H1 (cell line): ENCODE measurements around the gene CCIN. TPM values are rescaled to one million over a fixed set of nuclear protein-coding genes. Genes with fewer than 3 reads are reported as not detected.
A peak's percentile ranks its signal among the peaks of the same experiment; 100 is the strongest.

Experiments used
- CTCF ChIA-PET: fragments of 300-600 bp; sonication (Branson Sonifier 250); formaldehyde crosslinking; loops from one replicate; lab custom pipeline; 2021; ENCODE audit not compliant: partially characterized antibody; lab: Charles Lee
- POLR2A ChIA-PET: fragments of 300-600 bp; sonication (Branson Sonifier 250); formaldehyde crosslinking; loops from one replicate; lab custom pipeline; 2021; ENCODE audit warnings: inconsistent platforms; ENCODE audit not compliant: partially characterized antibody; lab: Charles Lee
- DNase-seq, 2 experiments: peaks; one replicate each; pipeline versions ENCODE4 v3.0.0 to v3.0.0-alpha.2; 2010 to 2022; ENCODE audit warnings: low spot score in 2 of 2, low read depth in 1 of 2, mixed read lengths in 1 of 2
- FAIRE-seq: peaks from 2 replicates; lab custom pipeline; 2011; peaks lifted over from hg19 to GRCh38; lab: Jason Lieb, UNC
- H2AFZ ChIP-seq: 2 replicates; pipeline ENCODE4 v1.8.1; 2012; ENCODE audit warnings: low read length, inconsistent platforms
- H2AK5ac ChIP-seq: 2 replicates; pipeline ENCODE4 v1.6.1; 2013; ENCODE audit warnings: low read depth, low read length
- H2BK120ac ChIP-seq: replicated peaks from 2 replicates; pipeline ENCODE3; 2013; ENCODE audit warnings: low read depth, low read length, inconsistent platforms
- H2BK12ac ChIP-seq: 2 replicates; pipeline ENCODE4 v1.6.1; 2013; ENCODE audit warnings: low read depth, low read length
- H2BK15ac ChIP-seq: 2 replicates; pipeline ENCODE4 v1.6.1; 2013; ENCODE audit warnings: low read length
- H2BK20ac ChIP-seq: 2 replicates; pipeline ENCODE4 v1.6.1; 2013; ENCODE audit warnings: low read length
- H2BK5ac ChIP-seq: 2 replicates; pipeline ENCODE4 v1.6.1; 2013; ENCODE audit warnings: low read depth, low read length
- H3K14ac ChIP-seq: 2 replicates; pipeline ENCODE4 v1.6.1; 2013; ENCODE audit warnings: inconsistent platforms; ENCODE audit not compliant: insufficient read length
- H3K18ac ChIP-seq: 2 replicates; pipeline ENCODE4 v1.6.1; 2013; ENCODE audit warnings: low read length; ENCODE audit errors: extremely low read depth
- H3K23ac ChIP-seq: 2 replicates; pipeline ENCODE4 v1.6.1; 2013; ENCODE audit warnings: inconsistent platforms; ENCODE audit not compliant: insufficient read length
- H3K23me2 ChIP-seq: 2 replicates; pipeline ENCODE4 v1.6.1; 2013; ENCODE audit warnings: low read depth, low read length
- H3K27ac ChIP-seq: 2 replicates; pipeline ENCODE4 v1.6.1; 2011; ENCODE audit warnings: low read depth, low read length, inconsistent platforms
- H3K27me3 ChIP-seq, 4 experiments: replicated peaks in 1 of 4; 1 replicate in 1 of 4; 2 replicates in 3 of 4; pipeline versions ENCODE4 v1.6.1 to v1.8.1; 2011 to 2013; ENCODE audit warnings: low read length in 3 of 4, mild to moderate bottlenecking in 3 of 4, inconsistent platforms in 2 of 4, mixed read lengths in 2 of 4, moderate library complexity in 1 of 4; ENCODE audit not compliant: control insufficient read depth in 3 of 4, insufficient read depth in 3 of 4; ENCODE audit errors: extremely low read depth in 1 of 4
- H3K36me3 ChIP-seq, 4 experiments: 2 replicates each; pipeline versions ENCODE4 v1.6.1 to v1.8.1; 2011 to 2013; ENCODE audit warnings: mild to moderate bottlenecking in 4 of 4, low read length in 3 of 4, moderate library complexity in 2 of 4, control low read depth in 1 of 4, inconsistent platforms in 1 of 4; ENCODE audit not compliant: insufficient read depth in 4 of 4, control insufficient read depth in 2 of 4
- H3K4ac ChIP-seq: replicated peaks from 2 replicates; pipeline ENCODE3; 2013; ENCODE audit warnings: low read length, low read depth, mixed read lengths, inconsistent platforms; ENCODE audit not compliant: insufficient read length
- H3K4me1 ChIP-seq, 4 experiments: replicated peaks in 1 of 4; 1 replicate in 1 of 4; 2 replicates in 3 of 4; pipeline versions ENCODE4 v1.6.1 to v1.8.1; 2011 to 2013; ENCODE audit warnings: low read length in 3 of 4, inconsistent platforms in 2 of 4, mixed read lengths in 1 of 4; ENCODE audit not compliant: insufficient read depth in 4 of 4, control insufficient read depth in 3 of 4
- H3K4me2 ChIP-seq, 2 experiments: 2 replicates each; pipeline versions ENCODE4 v1.6.1 to v1.8.1; 2011 to 2013; ENCODE audit warnings: low read depth in 2 of 2, low read length in 2 of 2, control low read depth in 1 of 2, inconsistent platforms in 1 of 2, mild to moderate bottlenecking in 1 of 2; ENCODE audit not compliant: insufficient read depth in 1 of 2
- H3K4me3 ChIP-seq, 4 experiments: fragments of 200-600, 300-600 bp in 1 of 4; sonication (generic), shearing (Covaris generic), sonication (Bioruptor Twin) in 1 of 4; 2 replicates each; pipeline versions ENCODE4 v1.5.1 to v1.8.1; 2011 to 2016; ENCODE audit warnings: low read length in 4 of 4, low read depth in 3 of 4, control low read depth in 2 of 4, inconsistent platforms in 2 of 4, mild to moderate bottlenecking in 2 of 4, mixed read lengths in 1 of 4, moderate library complexity in 1 of 4; ENCODE audit not compliant: insufficient read depth in 2 of 4; ENCODE audit errors: extremely low read depth in 1 of 4
- H3K56ac ChIP-seq: replicated peaks from 2 replicates; pipeline ENCODE3; 2013; ENCODE audit warnings: low read depth, mild to moderate bottlenecking, mixed read lengths, low read length, inconsistent platforms; ENCODE audit not compliant: insufficient read length
- H3K79me1 ChIP-seq: 2 replicates; pipeline ENCODE4 v1.6.1; 2013; ENCODE audit warnings: low read depth, low read length, control low read depth
- H3K79me2 ChIP-seq, 2 experiments: 2 replicates each; pipeline versions ENCODE4 v1.6.1 to v1.8.1; 2012 to 2013; ENCODE audit warnings: low read length in 2 of 2, mild to moderate bottlenecking in 2 of 2, inconsistent platforms in 1 of 2; ENCODE audit not compliant: insufficient read depth in 2 of 2, control insufficient read depth in 1 of 2
- H3K9ac ChIP-seq, 4 experiments: replicated peaks in 1 of 4; 1 replicate in 1 of 4; 2 replicates in 3 of 4; pipeline versions ENCODE4 v1.6.1 to v1.8.1; 2011 to 2013; ENCODE audit warnings: low read depth in 3 of 4, low read length in 3 of 4, control low read depth in 2 of 4, mild to moderate bottlenecking in 2 of 4, moderate library complexity in 2 of 4, inconsistent platforms in 1 of 4; ENCODE audit errors: extremely low read depth in 1 of 4
- H3K9me3 ChIP-seq, 2 experiments: 2 replicates each; pipeline versions ENCODE4 v1.6.1 to v1.8.1; 2012 to 2013; ENCODE audit warnings: mild to moderate bottlenecking in 2 of 2, moderate library complexity in 2 of 2, control low read depth in 1 of 2, inconsistent platforms in 1 of 2, low read depth in 1 of 2, low read length in 1 of 2, mixed read lengths in 1 of 2; ENCODE audit not compliant: insufficient read depth in 2 of 2
- H4K20me1 ChIP-seq, 2 experiments: replicated peaks in 1 of 2; 2 replicates each; pipeline versions ENCODE3 to v1.8.1; 2011 to 2013; ENCODE audit warnings: inconsistent platforms in 2 of 2, low read length in 2 of 2, mild to moderate bottlenecking in 1 of 2; ENCODE audit not compliant: insufficient read depth in 2 of 2, control insufficient read depth in 1 of 2
- H4K5ac ChIP-seq: 2 replicates; pipeline ENCODE4 v1.6.1; 2013; ENCODE audit warnings: low read length, low read depth, mixed read lengths, inconsistent platforms; ENCODE audit not compliant: insufficient read length
- H4K8ac ChIP-seq: 2 replicates; pipeline ENCODE4 v1.8.0; 2013; ENCODE audit warnings: mild to moderate bottlenecking, moderate library complexity, low read length, inconsistent platforms; ENCODE audit not compliant: insufficient read depth; ENCODE audit errors: extremely low read depth
- H4K91ac ChIP-seq: replicated peaks from 2 replicates; pipeline ENCODE3; 2013; ENCODE audit warnings: low read length, mixed read lengths, inconsistent platforms; ENCODE audit not compliant: insufficient read length
- CBX8 ChIP-seq: fragments of 300-800, 300-1000 bp; sonication (generic); IDR thresholded peaks from 2 replicates; pipeline ENCODE4 v1.7.1; 2016; ENCODE audit warnings: low read depth, low read length, borderline replicate concordance
- GABPA ChIP-seq: IDR thresholded peaks from 2 replicates; pipeline ENCODE4 v1.6.1; 2011; ENCODE audit warnings: mild to moderate bottlenecking, low read length, moderate library complexity, borderline replicate concordance; ENCODE audit not compliant: insufficient read depth
- KDM4A ChIP-seq: IDR thresholded peaks from one replicate; pipeline ENCODE4 v1.7.1; 2012; ENCODE audit warnings: low read depth, mild to moderate bottlenecking, moderate library complexity, low read length, inconsistent platforms; ENCODE audit not compliant: severe bottlenecking
- MAFK ChIP-seq: IDR thresholded peaks from 2 replicates; pipeline ENCODE4 v1.6.1; 2012; ENCODE audit warnings: low read depth, mild to moderate bottlenecking, improper control_type of control experiment, low read length
- POU5F1 ChIP-seq: IDR thresholded peaks from 2 replicates; pipeline ENCODE4 v1.6.1; 2011; ENCODE audit warnings: low read depth, mild to moderate bottlenecking, low read length, moderate library complexity
- RAD21 ChIP-seq, 2 experiments: IDR thresholded peaks in 1 of 2; conservative IDR thresholded peaks in 1 of 2; 2 replicates each; pipeline ENCODE4 v1.6.1; 2011; ENCODE audit warnings: low read depth in 2 of 2, low read length in 2 of 2, improper control_type of control experiment in 1 of 2, inconsistent platforms in 1 of 2, mild to moderate bottlenecking in 1 of 2, moderate library complexity in 1 of 2
- RXRA ChIP-seq: IDR thresholded peaks from 2 replicates; pipeline ENCODE4 v1.6.1; 2011; ENCODE audit warnings: low read depth, mild to moderate bottlenecking, low read length, moderate library complexity; ENCODE audit not compliant: insufficient read depth
- SIRT6 ChIP-seq: IDR thresholded peaks from one replicate; pipeline ENCODE4 v1.7.1; 2012; ENCODE audit warnings: low read length, inconsistent platforms
- SRF ChIP-seq: IDR thresholded peaks from 2 replicates; pipeline ENCODE4 v1.6.1; 2011; ENCODE audit warnings: mild to moderate bottlenecking, low read depth, low read length, moderate library complexity
- TAF7 ChIP-seq: optimal IDR thresholded peaks from 2 replicates; pipeline ENCODE3; 2011; ENCODE audit warnings: low read depth, mild to moderate bottlenecking, inconsistent platforms, low read length, moderate library complexity, borderline replicate concordance
- ZNF274 ChIP-seq: IDR thresholded peaks from 2 replicates; pipeline ENCODE4 v1.7.0; 2012; ENCODE audit warnings: low read length, borderline replicate concordance; ENCODE audit errors: extremely low read depth
- WGBS, 2 experiments: shearing (Covaris generic) in 1 of 2; methylation state at CpG; one replicate each; pipeline versions ENCODE4 v1.1.6 to v1.1.7; 2013 to 2015; ENCODE audit warnings: low lambda C conversion rate in 2 of 2, mixed read lengths in 2 of 2, inconsistent platforms in 1 of 2, low coverage in 1 of 2, missing lambda C conversion rate in 1 of 2; ENCODE audit not compliant: insufficient replicate concordance in 2 of 2, insufficient coverage in 1 of 2, insufficient read length in 1 of 2; ENCODE audit errors: extremely low coverage in 1 of 2, missing lambda C conversion rate in 1 of 2; 5-methylcytosine and 5-hydroxymethylcytosine counted together
- polyA plus RNA-seq, 7 experiments: library from polyadenylated mRNA; depleted of rRNA in 3 of 7; stranded (reverse) in 5 of 7; unstranded in 2 of 7; fragments of >200 nt in 5 of 7; fragments of 200-250 nt in 2 of 7; gene quantifications; 1 replicate in 5 of 7; 2 replicates in 1 of 7; 4 replicates in 1 of 7; pipeline versions ENCODE4 v1.2.1 to v1.2.3, GENCODE V29; 2011 to 2013; ENCODE audit warnings: missing spikeins in 2 of 7, mixed read lengths in 2 of 7
- total RNA-seq: library from RNA; stranded (reverse); fragmentation: NEBNext Ultra II Directional; extraction: Animal tissue kit (Norgen Biotek cat#: 25700); gene quantifications from 2 replicates; pipeline ENCODE4 v1.2.1, GENCODE V29; 2021

Gene CCIN
- total and polyA plus RNA-seq, 2 of the 8 experiments (the other 6 are each of a cell fraction or from before 2014, with no cell fraction given): 0.19 to 0.21 TPM

DNA sequence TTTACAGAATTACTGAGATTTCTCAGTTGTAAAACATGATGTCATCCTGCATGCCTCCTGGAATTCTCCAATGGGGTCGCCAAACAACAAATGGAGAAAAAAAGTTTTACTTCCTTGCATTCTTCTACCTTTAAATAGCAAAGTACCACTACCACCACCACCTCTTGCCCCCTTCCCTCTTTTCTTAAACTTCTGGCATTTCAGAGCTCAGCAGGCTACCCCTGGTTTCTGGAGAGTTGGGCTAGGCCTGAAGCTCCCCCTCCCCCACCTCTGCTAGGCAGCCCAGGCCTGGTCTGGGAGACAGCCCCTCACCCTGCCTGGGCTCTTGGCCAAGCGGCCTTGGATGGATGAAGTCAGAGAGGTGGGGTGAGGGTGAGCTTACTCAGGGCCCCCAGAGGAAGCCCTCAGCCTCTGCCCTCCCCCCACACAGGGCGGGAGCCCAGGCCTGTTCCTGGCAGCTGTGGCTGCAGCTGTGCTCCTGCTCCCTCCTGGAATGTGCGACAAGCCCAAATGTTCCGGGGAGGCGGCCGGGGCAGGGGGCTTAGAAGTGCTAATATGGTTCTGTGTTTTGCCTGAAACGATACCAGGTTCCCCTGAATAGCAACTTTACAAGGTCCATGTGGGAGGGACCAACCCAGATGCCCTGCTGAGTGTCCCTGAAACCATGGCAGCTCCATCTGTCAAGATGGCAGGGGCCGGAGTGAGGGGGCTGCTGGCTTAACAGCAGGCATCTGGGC lies 6.0 kb upstream of the CCIN start:
- FAIRE-seq: peak; percentile 48
- TF ChIP-seq RXRA: no peak
- TF ChIP-seq TAF7: no peak
- no peak for TF ChIP-seq CBX8
- no peak for TF ChIP-seq ZNF274
- no peak for TF ChIP-seq POU5F1
- no peak for TF ChIP-seq KDM4A
- no peak for TF ChIP-seq GABPA
- no peak for TF ChIP-seq SRF
- no peak for TF ChIP-seq SIRT6
- 0 out of 4 replicates have a peak, but pooled peaks have one; percentile 12 to 22 for TF ChIP-seq RAD21 (IDR thresholded peaks at IDR 0.05 in 1 of 2, conservative IDR thresholded peaks at IDR 0.05 in 1 of 2; ENCODE audit: low read depth in 2 of 2, low read length in 2 of 2)
- no peak for TF ChIP-seq MAFK

More for the DNA sequence above, 6.0 kb upstream of the CCIN start:
- Histone ChIP-seq H2BK12ac (peak overlapping the region; percentile 99), H2AFZ (no peak overlapping the region), H2BK5ac (peak overlapping the region; percentile 93), H3K27me3 (no peaks in the 10 kb centered on the region), H4K5ac (peak overlapping the region; percentile 57), H4K8ac (peak overlapping the region; percentile 77), H3K27ac (peak overlapping the region; percentile 74), H2BK15ac (no peak overlapping the region), H3K9ac (peak overlapping the region in 3 of 4 experiments; percentile 32 to 50 (median 41); a peak in 4 of 7 replicates), H3K4ac (peak overlapping the region; percentile 23), H2BK120ac (peak overlapping the region; percentile 17), H4K20me1 (no peaks in the 10 kb centered on the region), H2AK5ac (no peak overlapping the region), H3K79me1 (no peaks in the 10 kb centered on the region), H3K4me3 (peak overlapping the region in 2 of 4 experiments; percentile 10 to 37; a peak in 3 of 8 replicates), H2BK20ac (peak overlapping the region; percentile 97), H3K18ac (peak overlapping the region; percentile 96), H4K91ac (no peak overlapping the region), H3K4me1 (peaks cover 11 to 25% (median 17%) of the 10 kb centered on the region in 4 experiments), H3K9me3 (no peaks in the 10 kb centered on the region), H3K14ac (no peak overlapping the region), H3K4me2 (peak overlapping the region; percentile 60 to 62), H3K56ac (peak overlapping the region; percentile 66), H3K23me2 (peaks cover 2% of the 10 kb centered on the region; the same call in 1 of the 2 replicates), H3K79me2 (no peaks in the 10 kb centered on the region), H3K36me3 (no peaks in the 10 kb centered on the region), H3K23ac (no peak overlapping the region)
- CTCF ChIA-PET: interaction anchor here (0.7 to 10.2 kb wide), 17 partner anchors 7 to 208 kb away, joined by 3 to 153 read pairs (median 5); partner anchors contain the start of genes CLTA and GLIPR2
- peak; percentile 78 to 85 for DNase-seq
- POLR2A ChIA-PET: interaction anchor here (0.7 to 4.4 kb wide), 13 partner anchors 13 to 127 kb away, joined by 3 to 25 read pairs (median 5); partner anchors contain the start of genes CLTA, GLIPR2 and RECK
- WGBS, 2 experiments: 13% methylated on average over 9 of the region's 9 CpGs; no CpG with 5 or more reads in 1 of the 2 experiments
